ENCODE measurements around the gene ANK2.
"Not testable (repeated sequence)": the region's sequence is repeated elsewhere in the genome, so short reads cannot be mapped to it uniquely, and the experiment has no call there.

Gene ANK2

GRCh38 chr4:113052379-113052951, 3.0 kb downstream of the ANK2 start:
- DNase-seq = no peak

- DNase-seq = no peak
Measured at GRCh38 chr4:113053883-113054282, 4.4 kb downstream of the ANK2 start.

GRCh38 chr4:113056318-113056717, 6.9 kb downstream of the ANK2 start:
- no peak for DNase-seq

GRCh38 chr4:113057891-113058290, 8.4 kb downstream of the ANK2 start:
- DNase-seq = no peak

- no peak for DNase-seq
Measured at GRCh38 chr4:113059449-113060182, 10.2 kb downstream of the ANK2 start.

GRCh38 chr4:113060853-113061252, 11.4 kb downstream of the ANK2 start:
- DNase-seq = no peak

- DNase-seq = no peak
Measured at GRCh38 chr4:113064244-113064643, 14.8 kb downstream of the ANK2 start.

GRCh38 chr4:113065629-113066028, 16.2 kb downstream of the ANK2 start:
- DNase-seq = no peak

- DNase-seq = not testable (repeated sequence)
Measured at GRCh38 chr4:113068771-113069170, 19.3 kb downstream of the ANK2 start.

GRCh38 chr4:113069212-113069892, 19.9 kb downstream of the ANK2 start:
- no peak for DNase-seq

GRCh38 chr4:113070755-113071154, 21.3 kb downstream of the ANK2 start:
- DNase-seq = no peak

- no peak for DNase-seq
Measured at GRCh38 chr4:113071274-113071673, 21.8 kb downstream of the ANK2 start.

GRCh38 chr4:113071805-113072204, 22.4 kb downstream of the ANK2 start:
- DNase-seq = no peak

GRCh38 chr4:113073451-113074005, 24.1 kb downstream of the ANK2 start:
- DNase-seq = no peak

GRCh38 chr4:113077575-113077974, 28.1 kb downstream of the ANK2 start:
- DNase-seq = no peak

- DNase-seq = no peak
Measured at GRCh38 chr4:113078066-113078465, 28.6 kb downstream of the ANK2 start.

GRCh38 chr4:113080050-113080449, 30.6 kb downstream of the ANK2 start:
- no peak for DNase-seq

- DNase-seq = no peak
Measured at GRCh38 chr4:113080624-113081023, 31.2 kb downstream of the ANK2 start.

GRCh38 chr4:113083346-113083745, 33.9 kb downstream of the ANK2 start:
- no peak for DNase-seq

GRCh38 chr4:113086172-113086695, 36.8 kb downstream of the ANK2 start:
- DNase-seq = no peak

GRCh38 chr4:113088050-113088449, 38.6 kb downstream of the ANK2 start:
- DNase-seq = no peak

- no peak for DNase-seq
Measured at GRCh38 chr4:113090954-113091353, 41.5 kb downstream of the ANK2 start.

GRCh38 chr4:113094331-113094730, 44.9 kb downstream of the ANK2 start:
- DNase-seq = no peak

- no peak for DNase-seq
Measured at GRCh38 chr4:113094802-113095201, 45.3 kb downstream of the ANK2 start.

Data from right hindlimb (tissue), 1 donor.